ENCODE measurements around the gene SIRT5. TPM values are rescaled to one million over a fixed set of nuclear protein-coding genes. Genes with fewer than 3 reads are reported as not detected.

Gene SIRT5
- total RNA-seq, 2 donors from 2014 or later, result 12.1 to 19.0 TPM

- 90 to 98% methylated on average over 5 of the region's 6 CpGs for WGBS, 2 experiments (ENCODE audit: insufficient coverage in 1 of 2, insufficient read length in 1 of 2)
- Histone ChIP-seq H3K4me1 (ENCODE audit: control insufficient read depth, insufficient read depth, low read length) (peaks cover 7% of the 10 kb centered on the region), H3K9me3 (ENCODE audit: control insufficient read depth, low read length) (no peaks in the 10 kb centered on the region), H3K36me3 (ENCODE audit: control insufficient read depth, insufficient read depth, low read length) (peaks cover 49% of the 10 kb centered on the region), H3K4me3 (ENCODE audit: low read length) (no peak overlapping the region), H3K27me3 (ENCODE audit: control insufficient read depth, insufficient read depth, low read length, poor library complexity, severe bottlenecking) (no peaks in the 10 kb centered on the region), H3K27ac (ENCODE audit: low read depth, low read length) (no peak overlapping the region), H3K9ac (ENCODE audit: extremely low read depth, low read length, poor library complexity, severe bottlenecking) (no peak overlapping the region)
- Mint-ChIP-seq H3K27ac (no peak overlapping the region), H3K36me3 (ENCODE audit: low read depth) (peaks cover 53% of the 10 kb centered on the region), H3K4me1 (no peaks in the 10 kb centered on the region), H3K9me3 (no peaks in the 10 kb centered on the region), H3K4me3 (no peak overlapping the region), H3K27me3 (ENCODE audit: insufficient read depth) (no peaks in the 10 kb centered on the region)
- no peak for DNase-seq
- no peak for TF ChIP-seq CTCF (conservative IDR thresholded peaks at IDR 0.05)
Measured at GRCh38 chr6:13600036-13600435, 25.6 kb downstream of the SIRT5 start.

- Histone ChIP-seq H3K27me3 (ENCODE audit: control insufficient read depth, insufficient read depth, low read length, poor library complexity, severe bottlenecking) (no peaks in the 10 kb centered on the region), H3K9ac (ENCODE audit: extremely low read depth, low read length, poor library complexity, severe bottlenecking) (no peak overlapping the region), H3K4me1 (ENCODE audit: control insufficient read depth, insufficient read depth, low read length) (peaks cover 8% of the 10 kb centered on the region), H3K9me3 (ENCODE audit: control insufficient read depth, low read length) (no peaks in the 10 kb centered on the region), H3K36me3 (ENCODE audit: control insufficient read depth, insufficient read depth, low read length) (peaks cover 36% of the 10 kb centered on the region), H3K4me3 (ENCODE audit: low read length) (no peak overlapping the region), H3K27ac (ENCODE audit: low read depth, low read length) (no peak overlapping the region)
- Mint-ChIP-seq H3K4me3 (no peak overlapping the region), H3K27ac (no peak overlapping the region), H3K27me3 (ENCODE audit: insufficient read depth) (no peaks in the 10 kb centered on the region), H3K4me1 (no peaks in the 10 kb centered on the region), H3K36me3 (ENCODE audit: low read depth) (peaks cover 44% of the 10 kb centered on the region), H3K9me3 (no peaks in the 10 kb centered on the region)
- no peak for DNase-seq
- no peak for TF ChIP-seq CTCF (conservative IDR thresholded peaks at IDR 0.05)
- 91 to 100% methylated on average over 2 to 4 of the region's 4 CpGs for WGBS, 2 experiments (ENCODE audit: insufficient coverage in 1 of 2, insufficient read length in 1 of 2)
Measured at GRCh38 chr6:13604135-13604534, 29.7 kb downstream of the SIRT5 start.

GRCh38 chr6:13604546-13605416 is 30.4 kb downstream of the SIRT5 start:
- Mint-ChIP-seq H3K4me3 (no peak overlapping the region), H3K4me1 (no peaks in the 10 kb centered on the region), H3K27ac (no peak overlapping the region), H3K9me3 (no peaks in the 10 kb centered on the region), H3K36me3 (ENCODE audit: low read depth) (peaks cover 40% of the 10 kb centered on the region), H3K27me3 (ENCODE audit: insufficient read depth) (no peaks in the 10 kb centered on the region)
- Histone ChIP-seq H3K4me3 (ENCODE audit: low read length) (no peak overlapping the region), H3K9me3 (ENCODE audit: control insufficient read depth, low read length) (no peaks in the 10 kb centered on the region), H3K36me3 (ENCODE audit: control insufficient read depth, insufficient read depth, low read length) (peaks cover 31% of the 10 kb centered on the region), H3K27ac (ENCODE audit: low read depth, low read length) (no peak overlapping the region), H3K9ac (ENCODE audit: extremely low read depth, low read length, poor library complexity, severe bottlenecking) (no peak overlapping the region), H3K4me1 (ENCODE audit: control insufficient read depth, insufficient read depth, low read length) (peaks cover 8% of the 10 kb centered on the region), H3K27me3 (ENCODE audit: control insufficient read depth, insufficient read depth, low read length, poor library complexity, severe bottlenecking) (no peaks in the 10 kb centered on the region)
- DNase-seq, result no peak
- 92 to 94% methylated on average over 2 of the region's 2 CpGs for WGBS, 2 experiments (ENCODE audit: insufficient coverage in 1 of 2, insufficient read length in 1 of 2)
- TF ChIP-seq CTCF (conservative IDR thresholded peaks at IDR 0.05), result no peak
